Ecto neural progenitor cell (in vitro differentiated cells): Measurements from ENCODE around the gene BAIAP2.

Source experiments
- DNase-seq: peaks from one replicate; pipeline ENCODE4 v3.0.0-alpha.2; 2018; ENCODE audit warnings: low spot score

Gene BAIAP2

DNA sequence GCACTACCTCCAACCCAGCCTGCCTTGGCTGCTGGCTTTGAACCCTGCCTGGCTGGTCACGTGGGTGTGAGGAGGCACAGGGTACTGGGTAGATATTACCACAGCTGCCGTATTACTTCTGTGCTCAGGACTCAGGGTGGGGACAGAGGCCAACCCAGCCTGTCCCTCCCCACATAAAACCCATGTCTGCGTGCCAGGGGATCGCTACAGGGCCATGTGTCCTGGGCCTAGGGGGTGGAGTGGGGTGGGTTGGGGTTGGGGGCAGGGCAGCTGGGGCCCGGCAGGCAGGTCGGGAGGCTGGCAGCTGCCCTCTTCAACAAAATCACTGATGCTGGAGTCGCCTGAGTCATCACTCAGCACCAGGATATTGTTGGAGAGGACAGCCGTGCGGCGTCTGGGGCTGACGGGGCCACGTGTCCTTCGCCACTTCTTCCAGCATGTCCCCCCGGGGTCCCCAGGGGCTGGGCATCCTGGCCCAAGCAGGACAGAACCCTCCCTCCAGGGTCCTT is 90.7 kb downstream of the BAIAP2 start:
- DNase-seq, result no peak

DNA sequence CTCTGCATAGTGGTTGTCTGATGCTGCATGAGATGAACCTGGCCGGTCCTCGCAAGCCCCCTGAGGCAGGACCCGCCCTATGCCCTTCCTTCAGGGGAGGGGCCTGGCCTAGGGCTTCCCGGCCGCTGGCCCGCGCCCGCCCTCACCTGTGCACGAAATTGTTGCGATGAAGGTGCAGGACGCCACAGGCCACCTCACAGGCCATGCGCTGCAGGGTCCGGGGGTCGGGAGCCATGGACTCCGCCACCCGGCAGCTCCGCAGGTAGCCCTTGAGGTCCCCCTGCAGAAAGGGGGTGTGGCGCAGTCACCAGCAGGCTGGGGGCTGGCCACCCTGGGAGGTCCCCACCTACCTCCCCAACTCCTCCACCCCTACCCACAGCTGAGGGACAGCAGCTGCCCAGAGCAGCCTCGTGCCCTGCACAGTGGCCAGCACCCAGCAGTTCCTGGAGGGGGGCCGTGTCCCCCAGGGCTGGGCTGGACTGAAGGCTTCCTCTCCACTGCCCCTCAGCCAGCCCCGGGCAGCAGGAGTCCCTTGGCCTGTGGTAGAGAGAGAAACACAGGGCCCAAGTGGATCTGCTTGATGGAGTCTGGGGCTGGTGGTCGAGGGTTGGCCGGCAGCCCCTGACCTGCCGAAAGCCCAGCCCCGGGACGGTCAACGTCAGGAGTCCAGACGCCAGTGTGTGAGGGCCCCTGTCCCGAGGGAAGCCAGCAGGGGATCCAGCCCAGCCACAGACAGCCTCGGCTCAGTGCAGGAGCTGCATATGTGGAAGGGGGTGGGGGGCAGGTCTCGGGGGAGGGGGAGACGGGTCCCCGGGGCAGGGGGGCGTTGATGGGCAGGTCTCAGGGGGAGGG is 91.6 kb downstream of the BAIAP2 start:
- DNase-seq, result no peak

DNA sequence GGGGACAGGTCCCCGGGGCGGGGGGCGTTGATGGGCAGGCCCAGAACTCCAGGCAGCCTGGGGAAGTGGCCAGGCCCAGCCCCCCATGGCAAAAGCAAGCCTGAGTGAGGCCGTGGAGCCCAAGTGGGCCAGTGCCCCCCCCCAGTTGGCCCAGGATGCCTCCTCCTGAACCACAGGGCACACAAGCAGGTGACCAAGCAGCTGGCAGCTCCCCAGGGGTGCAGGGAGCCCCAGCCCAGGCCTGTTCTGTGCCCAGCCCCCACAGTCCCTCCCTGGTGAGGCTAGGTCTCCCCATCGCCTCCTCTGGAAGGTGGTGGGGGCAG is 92.1 kb downstream of the BAIAP2 start:
- DNase-seq, result no peak

DNA sequence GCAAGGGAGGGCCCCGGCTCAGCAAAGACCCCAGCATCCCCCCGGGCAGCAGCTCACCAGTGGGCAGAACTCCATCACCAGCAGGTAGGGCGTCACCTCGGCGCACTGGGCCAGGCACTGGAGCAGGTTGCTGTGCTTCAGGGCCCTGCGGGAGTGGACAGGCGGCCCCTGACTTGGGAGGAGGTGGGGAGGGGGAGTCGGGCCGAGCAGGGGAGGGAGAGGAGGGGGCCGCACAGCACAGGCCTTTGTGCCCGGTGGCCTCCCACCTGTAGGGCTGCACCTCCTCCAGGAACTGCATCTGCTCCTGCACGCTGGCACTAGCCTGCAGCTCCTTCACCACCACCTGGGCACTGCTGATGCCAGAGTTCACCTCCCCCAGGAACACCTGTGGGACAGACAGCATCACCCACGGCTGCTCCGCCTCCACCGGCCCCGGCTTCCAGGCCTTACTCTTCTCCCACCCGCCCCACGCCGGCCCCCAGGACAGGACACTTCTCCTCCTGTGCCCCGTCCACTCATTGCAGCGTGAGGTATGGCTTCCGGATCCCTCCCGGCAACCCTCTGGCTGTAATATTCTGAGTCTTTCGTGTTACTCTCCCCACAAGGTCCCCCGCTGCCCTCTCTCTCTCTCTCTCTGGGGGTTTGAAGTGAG is 92.7 kb downstream of the BAIAP2 start:
- no peak for DNase-seq

DNA sequence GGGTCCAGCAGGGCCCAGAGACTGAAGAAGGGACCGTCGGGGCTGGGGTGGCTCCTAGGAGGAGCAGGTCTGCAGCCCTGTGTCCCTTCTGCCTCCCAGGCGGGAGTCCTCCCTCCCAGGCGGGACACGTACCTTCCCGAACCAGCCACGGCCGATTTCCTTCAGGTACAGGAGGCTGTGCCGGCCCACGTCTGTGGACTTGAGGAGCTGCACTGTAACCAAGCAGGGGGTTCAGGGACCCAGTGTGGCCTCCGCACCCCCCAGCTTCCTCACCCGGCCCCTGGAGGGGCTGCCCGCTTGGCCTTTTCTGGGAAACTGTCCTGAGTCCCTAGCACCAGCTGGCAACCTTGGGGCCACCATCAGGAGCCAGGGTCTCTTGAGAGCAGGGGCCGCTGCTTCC is 93.4 kb downstream of the BAIAP2 start:
- no peak for DNase-seq

DNA sequence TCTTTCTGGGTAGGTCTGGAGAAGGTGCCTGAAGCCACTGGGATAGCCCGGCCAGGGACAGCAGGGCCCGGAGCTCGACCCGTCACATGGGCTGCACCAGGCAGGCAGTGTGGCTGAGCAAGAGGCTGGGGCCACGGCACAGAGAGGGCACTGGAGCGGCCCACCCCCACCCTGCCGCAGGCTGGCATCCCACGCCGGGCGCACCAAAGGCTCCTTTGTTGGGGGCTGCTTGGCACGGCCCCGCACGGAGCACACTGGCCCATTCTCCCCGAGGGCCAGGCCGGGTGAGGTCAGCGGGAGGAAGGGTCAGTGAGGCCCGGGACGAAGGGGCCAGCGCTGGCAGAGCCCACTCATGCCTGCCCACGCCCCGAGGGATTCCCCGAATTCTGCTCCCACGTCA is 93.8 kb downstream of the BAIAP2 start:
- no peak for DNase-seq

DNA sequence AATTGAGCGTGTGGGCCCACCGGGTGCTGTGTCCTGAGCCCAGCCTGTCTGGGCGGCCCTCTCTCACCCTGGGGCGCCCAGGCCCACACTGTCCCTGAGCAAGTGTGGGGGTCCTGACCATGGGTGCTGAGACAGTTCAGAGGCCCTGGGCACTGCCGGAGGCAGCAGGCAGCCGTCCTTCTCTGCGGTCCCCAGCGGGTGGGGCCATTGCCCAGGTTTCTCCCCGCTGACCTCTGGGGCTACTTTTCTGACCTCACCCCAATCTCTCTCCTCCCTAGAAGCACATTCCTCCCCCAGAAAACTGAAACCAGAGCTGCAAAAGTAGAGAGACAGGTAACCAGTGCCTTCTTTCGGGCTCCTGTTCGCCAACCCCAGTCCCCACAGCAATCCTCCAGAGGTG is 94.3 kb downstream of the BAIAP2 start:
- DNase-seq, result no peak

DNA sequence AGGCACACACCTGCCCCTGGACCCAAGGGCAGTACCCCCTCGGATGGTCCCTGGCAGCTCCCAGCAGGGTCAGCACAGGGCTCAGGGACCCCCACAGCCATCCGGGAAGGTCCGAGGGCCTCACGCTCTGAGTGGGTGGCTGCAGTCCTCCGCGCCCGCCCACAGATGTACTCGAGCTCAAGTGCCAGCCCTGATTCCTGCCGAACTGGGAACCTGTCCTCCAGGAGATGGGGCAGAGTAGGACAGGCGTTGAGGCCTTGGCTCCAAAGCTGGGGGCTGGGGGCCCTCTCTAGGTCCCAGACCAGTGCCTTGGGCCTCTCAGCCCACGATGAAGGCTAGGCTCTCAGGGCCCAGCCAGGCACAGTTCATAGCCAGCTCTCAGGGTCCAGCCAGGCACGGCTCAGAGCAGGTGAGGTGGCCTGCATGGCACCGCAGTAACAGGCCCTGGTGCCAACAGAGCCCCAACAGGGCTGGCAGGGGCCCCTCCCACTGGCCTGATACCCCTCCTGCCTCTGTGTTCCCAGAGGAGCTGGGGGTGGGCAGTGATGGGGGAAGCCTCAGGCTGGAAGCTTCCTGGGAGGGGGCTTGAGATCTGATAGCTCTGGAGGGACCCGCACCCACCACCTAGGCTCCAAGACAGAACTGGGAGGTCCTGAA is 94.9 kb downstream of the BAIAP2 start:
- DNase-seq, result no peak

DNA sequence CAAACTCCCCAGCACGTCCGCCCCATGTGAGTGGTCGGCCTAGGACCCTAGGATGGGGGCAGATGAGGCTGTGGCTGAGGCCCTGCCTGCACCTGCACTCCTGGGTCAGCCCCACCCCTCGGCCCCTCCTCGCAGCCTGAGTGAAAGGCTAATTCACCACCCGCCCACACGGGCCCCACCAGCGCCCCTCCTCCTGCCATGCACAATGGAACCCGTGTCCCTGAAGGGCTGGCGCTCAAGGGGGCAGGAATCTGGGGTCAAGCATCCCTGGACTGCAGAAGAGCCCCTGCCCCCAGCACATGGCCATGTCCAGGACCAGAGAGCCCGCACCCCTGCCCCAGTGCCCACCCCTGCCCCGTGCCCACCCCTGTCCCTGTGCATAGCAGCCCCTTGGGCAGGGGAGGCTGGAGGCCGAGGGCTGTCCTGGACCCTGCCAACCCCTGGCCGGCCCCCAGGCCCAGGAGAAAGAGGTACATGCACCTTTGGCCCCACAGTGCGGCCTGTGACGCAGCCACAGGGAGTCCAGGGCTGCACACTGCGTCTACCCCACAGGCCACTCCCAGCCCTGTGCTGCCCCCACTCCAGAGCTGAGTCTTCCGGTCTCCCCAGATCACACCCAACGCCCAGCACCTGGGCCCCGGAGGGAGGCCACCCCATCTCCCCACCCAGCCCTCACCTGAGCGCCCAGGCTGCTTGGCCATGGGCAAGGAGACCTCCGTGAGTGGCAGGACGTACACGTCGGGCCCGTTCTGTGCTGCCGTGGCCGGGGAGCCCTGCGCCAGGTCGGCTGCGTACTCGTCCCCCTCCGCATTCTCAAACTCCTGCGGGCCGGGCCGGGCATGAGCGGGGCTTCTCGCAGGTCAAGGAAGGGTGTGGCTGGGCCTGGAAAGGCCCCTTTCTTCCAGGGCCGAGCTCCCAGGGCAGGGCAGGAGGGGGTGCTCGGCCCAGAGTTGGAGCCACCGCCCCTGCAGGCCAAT is 95.7 kb downstream of the BAIAP2 start:
- no peak for DNase-seq

DNA sequence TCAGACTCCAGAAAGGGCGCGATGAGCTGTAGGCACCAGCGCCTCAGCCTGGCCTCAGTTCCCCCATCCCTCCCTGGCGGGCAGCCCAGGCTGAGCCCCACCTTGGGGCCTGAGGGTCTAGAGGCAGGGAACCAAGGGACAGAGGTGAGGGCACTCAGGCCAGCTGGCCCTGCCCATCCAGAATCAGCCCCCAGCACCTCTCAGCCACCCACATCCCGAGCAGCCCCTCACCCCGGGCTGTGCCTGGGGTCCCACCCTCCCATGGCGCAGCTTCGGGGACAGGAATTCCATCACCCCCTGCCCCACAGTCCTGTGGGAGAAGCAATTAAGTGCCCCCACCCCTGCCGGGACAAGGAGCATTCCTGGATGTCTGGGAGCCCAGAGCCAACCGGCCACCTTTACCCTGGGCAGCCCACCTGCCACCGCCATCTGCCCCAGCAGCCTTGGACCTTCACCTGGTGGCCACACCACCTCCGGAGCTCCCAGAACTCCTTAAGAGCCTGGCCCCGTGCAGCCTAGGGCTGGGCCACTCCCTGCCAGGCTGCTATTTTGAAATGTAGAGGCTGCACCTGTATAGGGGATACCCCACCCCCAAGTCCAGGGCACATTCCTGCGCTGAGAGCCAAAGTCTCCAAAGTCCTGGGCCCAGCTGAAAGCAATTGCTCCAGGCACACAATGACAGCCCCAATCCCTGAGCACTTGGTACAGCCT is 96.7 kb downstream of the BAIAP2 start:
- DNase-seq, result no peak

DNA sequence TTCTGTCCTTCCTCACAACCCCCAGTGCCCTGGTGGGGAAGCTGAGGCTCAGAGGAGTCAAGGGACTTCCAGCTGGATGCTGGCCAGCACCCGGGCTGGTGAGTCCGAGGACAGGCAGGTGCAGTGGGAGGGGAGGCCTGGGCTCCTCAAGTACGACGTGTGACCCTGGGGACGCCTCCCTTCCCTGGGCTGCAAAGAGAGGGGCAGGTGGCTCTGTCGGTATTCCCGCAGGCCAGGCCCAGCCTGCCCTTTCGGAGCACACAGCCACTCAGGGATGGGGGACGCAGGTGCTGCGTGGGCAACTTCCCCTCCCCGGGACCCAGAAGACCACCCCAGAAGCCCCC is 97.2 kb downstream of the BAIAP2 start:
- DNase-seq, result no peak

DNA sequence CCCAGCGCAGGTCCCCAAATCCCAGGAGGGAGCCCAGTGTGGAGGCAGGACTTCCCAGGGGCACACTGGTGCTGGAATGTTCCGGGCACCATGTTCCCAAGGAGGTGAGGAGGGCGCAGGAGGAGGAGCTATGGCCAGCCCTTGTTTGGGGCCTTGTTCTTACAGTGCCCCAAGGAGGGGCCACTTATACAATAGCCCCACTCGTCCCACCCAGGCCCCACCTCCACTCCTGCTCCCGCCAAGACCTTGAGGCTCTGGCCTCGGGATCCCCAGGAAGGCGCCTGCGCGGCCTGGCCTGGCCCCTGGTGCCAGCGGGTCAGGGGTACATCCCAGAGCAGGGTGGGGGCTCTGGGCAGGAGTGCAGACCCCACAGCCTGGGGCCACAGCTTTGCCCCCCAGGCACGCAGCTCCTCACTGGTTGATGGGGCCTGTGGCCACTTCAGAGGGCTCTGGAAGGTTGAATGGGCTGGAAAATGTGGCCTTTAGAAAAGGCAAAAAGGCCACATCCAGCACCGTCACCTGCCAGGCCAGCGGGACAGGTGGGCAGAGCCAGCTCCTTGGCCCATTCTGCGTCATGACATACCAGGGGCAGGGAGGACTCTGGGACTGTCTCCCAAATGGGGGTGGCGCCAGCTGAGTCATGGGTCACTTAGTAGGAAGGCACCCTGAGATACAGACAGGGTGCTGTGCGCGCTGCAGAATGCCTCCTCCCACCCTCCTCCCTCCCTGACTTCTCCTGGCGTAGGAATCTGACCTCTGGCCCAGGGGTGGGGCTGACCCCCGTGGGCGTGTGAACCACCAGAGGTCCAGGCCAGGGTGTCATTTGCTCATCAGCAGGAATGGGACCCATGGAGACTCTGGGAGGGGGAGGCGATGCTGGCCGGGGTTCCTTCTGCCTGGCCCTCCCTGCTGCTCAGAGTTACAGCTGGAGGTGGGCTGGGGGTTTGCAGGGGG is 98.1 kb downstream of the BAIAP2 start:
- no peak for DNase-seq

DNA sequence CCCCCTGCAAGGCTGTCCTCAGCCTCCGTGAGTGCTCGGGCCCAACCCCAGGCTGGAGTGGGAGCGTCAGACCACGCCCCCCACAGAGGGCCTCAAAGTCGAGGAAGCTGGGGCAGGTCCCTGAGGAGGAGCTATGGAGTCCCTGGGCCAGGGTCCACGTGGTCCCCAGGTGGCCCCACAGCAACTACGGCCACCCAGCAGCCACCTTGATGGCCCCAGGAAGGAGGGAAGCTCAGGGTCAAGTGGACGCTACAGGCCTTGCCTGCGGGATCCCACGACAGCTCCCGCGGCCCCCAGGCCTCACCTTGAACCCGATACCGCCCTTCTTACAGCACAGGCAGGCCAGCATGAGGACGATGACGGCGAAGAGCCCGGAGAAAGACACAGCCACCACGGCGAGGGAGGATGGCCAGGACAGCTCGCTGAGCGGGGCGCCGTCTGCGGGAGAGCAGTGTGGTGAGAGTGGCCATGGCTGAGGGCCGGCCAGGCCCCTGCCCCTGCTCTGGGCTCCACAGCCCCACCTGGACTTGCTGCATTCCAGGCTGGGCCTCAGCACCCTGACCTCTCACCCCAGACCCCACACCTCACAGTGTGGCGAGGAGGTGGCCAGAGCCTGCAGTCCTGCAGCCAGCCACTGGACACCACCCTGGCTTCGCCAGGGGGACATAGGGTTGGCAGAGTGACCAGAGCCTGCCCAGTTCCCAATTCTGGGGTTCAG is 99.3 kb downstream of the BAIAP2 start:
- no peak for DNase-seq

DNA sequence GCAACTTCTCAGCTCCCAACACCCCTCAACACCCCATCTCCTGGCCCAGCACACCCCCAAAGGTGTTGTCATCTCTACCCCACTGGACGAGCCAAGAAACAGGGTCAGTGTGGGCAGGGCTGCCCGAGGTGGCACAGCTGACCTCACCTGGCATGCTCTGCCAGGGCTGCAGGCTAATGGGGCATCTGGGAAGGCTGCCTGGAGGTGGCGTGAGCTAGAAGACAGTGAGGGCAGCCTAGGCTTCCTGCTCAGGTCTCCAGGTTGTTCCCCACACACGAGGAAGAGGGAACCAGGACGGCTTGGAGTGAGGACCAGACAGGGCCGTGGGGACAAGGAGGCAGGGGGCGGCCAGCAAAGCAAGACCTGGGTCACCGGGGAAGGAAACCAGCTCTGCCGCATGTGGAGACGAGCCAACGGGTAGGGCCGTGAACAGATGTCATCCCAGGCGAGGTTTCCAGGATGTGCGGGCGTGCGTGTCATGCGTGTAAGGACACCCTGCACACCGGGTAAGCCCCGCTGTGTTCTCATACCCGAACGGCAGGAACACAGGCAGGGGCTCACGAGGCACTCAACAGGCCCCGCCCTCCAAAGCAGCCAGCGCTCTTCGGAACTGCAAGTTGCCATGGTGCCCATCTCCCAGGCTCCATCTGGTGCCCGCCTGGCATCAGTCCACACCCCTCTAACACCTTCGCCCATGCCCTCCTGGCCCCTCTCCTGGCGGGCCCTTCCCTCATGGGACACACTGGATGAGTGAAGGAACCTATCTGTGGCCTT is 100.7 kb downstream of the BAIAP2 start:
- DNase-seq, result no peak

DNA sequence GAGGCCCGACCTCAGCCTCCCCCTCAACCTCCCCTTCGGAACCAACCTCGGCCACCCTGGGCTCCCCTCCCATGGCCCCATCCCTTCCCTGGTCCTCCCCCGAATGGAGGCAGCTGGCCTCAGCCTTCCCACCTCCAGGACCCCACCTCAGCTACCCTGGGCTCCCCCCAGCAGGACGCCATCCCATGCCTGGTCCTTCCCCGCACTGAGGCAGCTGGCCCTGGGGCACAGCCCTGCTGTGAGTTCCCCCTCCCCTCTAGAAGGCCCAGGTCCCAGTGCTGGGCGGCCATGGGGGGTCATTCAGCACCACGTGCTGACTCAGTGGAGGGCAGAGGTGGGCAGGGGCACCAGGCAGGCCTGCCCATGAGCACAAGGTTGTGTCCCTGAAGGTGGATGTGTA is 101.4 kb downstream of the BAIAP2 start:
- DNase-seq, result no peak

DNA sequence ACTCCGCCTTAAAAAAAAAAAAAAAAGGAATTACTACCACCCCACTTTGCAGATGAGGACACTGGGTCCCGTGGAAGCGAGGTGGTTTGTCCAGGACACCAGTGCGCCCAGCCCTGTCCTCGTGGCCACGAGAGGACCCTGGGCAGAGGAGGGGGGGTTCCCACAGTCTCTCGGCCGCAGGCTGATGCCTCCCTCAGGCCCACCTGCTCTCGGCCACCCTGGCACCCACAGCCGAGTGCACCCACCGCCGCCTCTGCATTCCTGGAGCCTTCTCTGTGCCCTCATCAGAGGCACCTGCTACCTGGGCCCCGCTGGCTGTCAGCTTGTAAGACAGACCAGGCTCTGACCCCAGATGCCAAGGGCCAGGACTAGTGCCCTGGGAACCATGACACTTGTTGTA is 102.3 kb downstream of the BAIAP2 start:
- no peak for DNase-seq

DNA sequence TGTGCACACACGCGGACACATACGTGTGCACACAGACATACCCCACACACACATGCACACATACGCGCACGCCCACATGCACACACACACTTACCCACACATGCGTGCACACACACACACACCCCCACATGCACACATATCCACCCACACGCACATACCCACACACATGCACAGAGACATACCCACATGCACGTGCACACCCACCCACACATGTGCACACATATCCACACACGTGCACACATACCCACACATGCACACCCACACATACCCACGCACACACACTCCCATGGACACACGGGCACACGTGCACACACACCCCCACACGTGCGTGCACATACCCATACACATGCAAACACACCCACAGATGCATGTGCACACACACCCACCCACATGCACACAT is 103.1 kb downstream of the BAIAP2 start:
- no peak for DNase-seq

DNA sequence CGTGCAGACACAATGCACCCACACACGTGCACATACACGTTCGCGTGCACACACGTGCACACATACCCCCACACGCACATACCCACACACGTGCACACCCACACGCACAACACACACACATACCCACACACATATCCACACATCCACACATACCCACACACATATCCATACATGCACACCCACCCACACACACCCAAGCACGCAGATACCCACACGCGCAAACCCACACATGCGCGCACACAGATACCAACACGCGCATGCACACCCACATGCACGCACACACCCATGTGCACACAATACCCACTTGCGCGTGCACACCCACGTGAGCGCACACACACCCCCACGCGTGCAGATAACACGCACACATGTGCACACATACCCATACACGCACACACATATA is 103.5 kb downstream of the BAIAP2 start:
- no peak for DNase-seq

DNA sequence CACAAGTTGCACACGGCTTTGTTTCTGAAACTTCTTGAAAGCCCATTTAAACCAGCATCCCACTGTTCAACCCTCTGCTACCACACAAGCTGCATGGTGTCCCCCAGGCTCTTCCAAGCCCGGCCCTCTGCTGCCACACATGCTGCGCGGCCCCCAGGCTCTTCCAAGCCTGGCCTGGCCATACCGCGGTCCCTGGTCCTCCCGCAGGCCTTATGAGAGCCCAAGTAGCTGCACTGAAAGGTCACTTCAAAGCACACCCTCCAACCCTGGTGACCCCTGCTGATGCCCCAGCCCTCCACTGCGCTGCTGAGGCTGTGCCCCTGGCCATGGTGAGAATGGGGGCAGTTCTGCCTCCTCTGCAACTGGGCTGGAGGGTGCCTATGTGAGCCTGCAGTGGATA is 104.5 kb downstream of the BAIAP2 start:
- DNase-seq, result no peak
